ENCODE measurements around the gene POU6F2.

DNA sequence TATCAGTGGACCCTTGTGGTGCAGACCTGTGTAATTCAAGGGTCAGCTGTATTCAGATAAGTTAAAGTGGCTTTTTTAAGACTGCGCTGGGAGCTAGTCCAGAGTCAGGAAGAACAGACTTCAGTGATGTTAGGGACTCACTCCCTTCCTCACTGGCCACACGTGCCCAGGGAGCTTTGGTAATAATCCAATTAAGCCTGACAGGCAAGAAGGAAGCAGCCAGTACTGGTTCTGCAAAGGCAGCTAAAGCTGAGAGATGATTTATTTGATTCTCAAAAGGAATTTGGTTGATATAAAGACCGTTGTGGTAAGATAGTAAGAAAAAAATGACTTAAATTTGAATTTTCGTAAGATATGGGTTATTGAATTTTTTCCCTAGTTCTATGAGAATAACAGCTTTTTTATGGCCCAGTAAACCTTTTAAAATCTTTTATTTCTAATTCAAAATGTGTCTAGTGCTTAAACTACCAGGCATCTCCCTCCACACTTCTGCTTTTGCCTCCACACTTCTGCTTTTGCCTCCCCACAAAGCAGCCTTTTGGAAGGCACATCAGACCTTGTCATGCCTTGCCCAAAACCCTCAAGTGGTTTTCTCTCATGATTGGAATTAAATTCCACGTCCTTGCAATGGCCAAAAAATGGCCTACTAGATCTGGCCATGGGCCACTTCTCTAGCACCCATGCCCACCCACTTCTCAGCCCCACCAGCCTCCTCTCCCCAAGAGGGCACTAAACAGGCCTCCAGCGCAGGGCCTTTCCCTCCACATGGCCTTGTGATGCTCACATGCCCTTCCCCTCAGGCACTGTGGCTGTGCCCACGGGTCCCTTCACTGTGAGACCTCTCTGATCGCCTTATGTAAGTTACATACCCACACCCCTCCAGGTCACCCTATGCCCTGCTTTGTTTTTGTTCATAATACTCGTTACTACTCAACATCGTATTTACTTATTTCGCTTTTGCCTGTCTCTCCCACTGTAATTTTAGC, 92.5 kb downstream of the POU6F2 start:
- TF ChIP-seq, protein P1, sequence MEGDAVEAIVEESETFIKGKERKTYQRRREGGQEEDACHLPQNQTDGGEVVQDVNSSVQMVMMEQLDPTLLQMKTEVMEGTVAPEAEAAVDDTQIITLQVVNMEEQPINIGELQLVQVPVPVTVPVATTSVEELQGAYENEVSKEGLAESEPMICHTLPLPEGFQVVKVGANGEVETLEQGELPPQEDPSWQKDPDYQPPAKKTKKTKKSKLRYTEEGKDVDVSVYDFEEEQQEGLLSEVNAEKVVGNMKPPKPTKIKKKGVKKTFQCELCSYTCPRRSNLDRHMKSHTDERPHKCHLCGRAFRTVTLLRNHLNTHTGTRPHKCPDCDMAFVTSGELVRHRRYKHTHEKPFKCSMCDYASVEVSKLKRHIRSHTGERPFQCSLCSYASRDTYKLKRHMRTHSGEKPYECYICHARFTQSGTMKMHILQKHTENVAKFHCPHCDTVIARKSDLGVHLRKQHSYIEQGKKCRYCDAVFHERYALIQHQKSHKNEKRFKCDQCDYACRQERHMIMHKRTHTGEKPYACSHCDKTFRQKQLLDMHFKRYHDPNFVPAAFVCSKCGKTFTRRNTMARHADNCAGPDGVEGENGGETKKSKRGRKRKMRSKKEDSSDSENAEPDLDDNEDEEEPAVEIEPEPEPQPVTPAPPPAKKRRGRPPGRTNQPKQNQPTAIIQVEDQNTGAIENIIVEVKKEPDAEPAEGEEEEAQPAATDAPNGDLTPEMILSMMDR (IDR thresholded peaks at IDR 0.05): no peak
- TF ChIP-seq POLR2AphosphoS5 (IDR thresholded peaks at IDR 0.05): no peak
